Chondrocyte (in vitro differentiated cells): ENCODE results near the gene MN1. TPM values are rescaled to one million over a fixed set of nuclear protein-coding genes. Genes with fewer than 3 reads are reported as not detected.

Source experiments
- DNase-seq: peaks from one replicate; pipeline ENCODE4 v3.0.0; 2021; ENCODE audit warnings: mixed read lengths, low spot score
- H3K27ac Mint-ChIP-seq: one replicate; pipeline ENCODE4 v1.8.0; 2021; ENCODE audit warnings: mild to moderate bottlenecking, moderate library complexity, mixed read lengths; ENCODE audit not compliant: unreplicated experiment
- H3K27me3 Mint-ChIP-seq: 2 replicates; pipeline ENCODE4 v1.8.0; 2021; ENCODE audit warnings: low read depth, mixed read lengths
- H3K36me3 Mint-ChIP-seq: 2 replicates; pipeline ENCODE4 v1.8.0; 2021; ENCODE audit warnings: low read depth, mixed read lengths
- H3K4me1 Mint-ChIP-seq: 2 replicates; pipeline ENCODE4 v1.8.0; 2021; ENCODE audit warnings: low read depth, mild to moderate bottlenecking, mixed read lengths
- H3K4me3 Mint-ChIP-seq: one replicate; pipeline ENCODE4 v1.8.0; 2021; ENCODE audit warnings: mild to moderate bottlenecking, moderate library complexity, mixed read lengths; ENCODE audit not compliant: unreplicated experiment
- H3K9me3 Mint-ChIP-seq: 2 replicates; pipeline ENCODE4 v1.8.0; 2021; ENCODE audit warnings: low read depth, mixed read lengths
- CTCF ChIP-seq: fragments of 200-600 bp; sonication (generic); IDR thresholded peaks from 2 replicates; pipeline ENCODE4 v1.5.0; 2021; ENCODE audit warnings: antibody characterized with exemption, mild to moderate bottlenecking, moderate library complexity
- total RNA-seq: library from RNA; stranded (reverse); gene quantifications from 3 replicates; pipeline ENCODE4 v1.2.1, GENCODE V29; 2021

Gene MN1
- total RNA-seq, 1 donor from 2014 or later = 119 TPM

GRCh38 chr22:27780161-27780575 is 21.4 kb downstream of the MN1 start:
- H3K9me3 Mint-ChIP-seq = no peaks in the 10 kb centered on the region
- peak overlapping the region; percentile 94 for H3K27ac Mint-ChIP-seq
- TF ChIP-seq CTCF = no peak
- H3K4me1 Mint-ChIP-seq = peaks cover 78% of the 10 kb centered on the region
- H3K36me3 Mint-ChIP-seq = peaks cover 26% of the 10 kb centered on the region
- H3K27me3 Mint-ChIP-seq = no peaks in the 10 kb centered on the region
- no peak for DNase-seq
- H3K4me3 Mint-ChIP-seq = peak overlapping the region; percentile 24

- no peak for DNase-seq
- Mint-ChIP-seq H3K27me3 (no peaks in the 10 kb centered on the region), H3K27ac (peak overlapping the region; percentile 94), H3K4me1 (peaks cover 78% of the 10 kb centered on the region), H3K9me3 (no peaks in the 10 kb centered on the region), H3K36me3 (peaks cover 26% of the 10 kb centered on the region), H3K4me3 (no peak overlapping the region)
- TF ChIP-seq CTCF = no peak
Measured at GRCh38 chr22:27779643-27780042, 21.9 kb downstream of the MN1 start.

GRCh38 chr22:27778294-27779090 is 23.1 kb downstream of the MN1 start:
- DNase-seq = no peak
- H3K27me3 Mint-ChIP-seq = no peaks in the 10 kb centered on the region
- no peaks in the 10 kb centered on the region for H3K9me3 Mint-ChIP-seq
- peaks cover 24% of the 10 kb centered on the region for H3K36me3 Mint-ChIP-seq
- no peak for TF ChIP-seq CTCF
- peaks cover 75% of the 10 kb centered on the region for H3K4me1 Mint-ChIP-seq
- H3K27ac Mint-ChIP-seq = peak overlapping the region; percentile 92
- no peak overlapping the region for H3K4me3 Mint-ChIP-seq

- TF ChIP-seq CTCF = no peak
- Mint-ChIP-seq H3K27me3 (no peaks in the 10 kb centered on the region), H3K9me3 (no peaks in the 10 kb centered on the region), H3K4me1 (peaks cover 76% of the 10 kb centered on the region), H3K4me3 (no peak overlapping the region), H3K27ac (peak overlapping the region; percentile 92), H3K36me3 (peaks cover 25% of the 10 kb centered on the region)
- DNase-seq = no peak
Measured at GRCh38 chr22:27777128-27777527, 24.4 kb downstream of the MN1 start.

- Mint-ChIP-seq H3K9me3 (no peaks in the 10 kb centered on the region), H3K27ac (peak overlapping the region; percentile 92), H3K36me3 (peaks cover 23% of the 10 kb centered on the region), H3K27me3 (no peaks in the 10 kb centered on the region), H3K4me3 (peak overlapping the region; percentile 54), H3K4me1 (peaks cover 76% of the 10 kb centered on the region)
- DNase-seq = no peak
- TF ChIP-seq CTCF = no peak
Measured at GRCh38 chr22:27776650-27776958, 25.0 kb downstream of the MN1 start.
